A673 (cell line): ENCODE results near the gene PODNL1.

ENCODE experiments used
- EZH2 ChIP-seq: fragments of 200-600 bp; sonication (generic); IDR thresholded peaks from 2 replicates; pipeline ENCODE4 v1.6.1; 2017; ENCODE audit warnings: borderline replicate concordance, low read depth, mild to moderate bottlenecking, mixed read lengths, antibody characterized with exemption, low read length; ENCODE audit not compliant: poor library complexity, severe bottlenecking
- TF ChIP-seq, protein P1 (sequence below): fragments of 300-800, 200-600 bp; sonication (generic); conservative IDR thresholded peaks from 2 replicates; pipeline ENCODE4 v1.5.1; 2017; ENCODE audit warnings: low read depth, mild to moderate bottlenecking, antibody characterized with exemption, low read length, moderate library complexity, mixed read lengths

DNA sequence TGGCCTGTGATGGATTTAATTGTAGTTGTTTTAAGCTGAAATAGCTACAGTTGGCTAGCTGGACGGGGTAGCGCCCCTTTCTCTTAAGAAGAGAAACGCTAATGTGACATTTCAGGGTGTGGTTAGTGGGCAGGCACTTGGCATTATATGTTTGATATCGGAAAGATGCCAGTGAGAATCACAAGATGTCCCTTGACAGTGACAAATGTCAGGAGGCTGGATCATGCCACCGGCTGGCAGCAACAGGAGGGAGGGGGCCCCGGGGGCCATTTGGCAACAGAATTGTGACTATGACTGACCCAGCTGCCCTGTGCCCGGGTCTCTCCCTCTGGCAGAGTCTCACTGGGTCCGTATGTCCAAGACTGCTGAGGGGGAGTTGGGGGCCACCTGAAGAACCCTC lies 18.8 kb upstream of the PODNL1 start:
- TF ChIP-seq, protein P1, sequence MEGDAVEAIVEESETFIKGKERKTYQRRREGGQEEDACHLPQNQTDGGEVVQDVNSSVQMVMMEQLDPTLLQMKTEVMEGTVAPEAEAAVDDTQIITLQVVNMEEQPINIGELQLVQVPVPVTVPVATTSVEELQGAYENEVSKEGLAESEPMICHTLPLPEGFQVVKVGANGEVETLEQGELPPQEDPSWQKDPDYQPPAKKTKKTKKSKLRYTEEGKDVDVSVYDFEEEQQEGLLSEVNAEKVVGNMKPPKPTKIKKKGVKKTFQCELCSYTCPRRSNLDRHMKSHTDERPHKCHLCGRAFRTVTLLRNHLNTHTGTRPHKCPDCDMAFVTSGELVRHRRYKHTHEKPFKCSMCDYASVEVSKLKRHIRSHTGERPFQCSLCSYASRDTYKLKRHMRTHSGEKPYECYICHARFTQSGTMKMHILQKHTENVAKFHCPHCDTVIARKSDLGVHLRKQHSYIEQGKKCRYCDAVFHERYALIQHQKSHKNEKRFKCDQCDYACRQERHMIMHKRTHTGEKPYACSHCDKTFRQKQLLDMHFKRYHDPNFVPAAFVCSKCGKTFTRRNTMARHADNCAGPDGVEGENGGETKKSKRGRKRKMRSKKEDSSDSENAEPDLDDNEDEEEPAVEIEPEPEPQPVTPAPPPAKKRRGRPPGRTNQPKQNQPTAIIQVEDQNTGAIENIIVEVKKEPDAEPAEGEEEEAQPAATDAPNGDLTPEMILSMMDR, result no peak
- no peak for TF ChIP-seq EZH2
